Measurements from ENCODE around the gene PPP1R12B.
"Not testable (repeated sequence)": the region's sequence is repeated elsewhere in the genome, so short reads cannot be mapped to it uniquely, and the experiment has no call there.

PPP1R12B gene

DNA sequence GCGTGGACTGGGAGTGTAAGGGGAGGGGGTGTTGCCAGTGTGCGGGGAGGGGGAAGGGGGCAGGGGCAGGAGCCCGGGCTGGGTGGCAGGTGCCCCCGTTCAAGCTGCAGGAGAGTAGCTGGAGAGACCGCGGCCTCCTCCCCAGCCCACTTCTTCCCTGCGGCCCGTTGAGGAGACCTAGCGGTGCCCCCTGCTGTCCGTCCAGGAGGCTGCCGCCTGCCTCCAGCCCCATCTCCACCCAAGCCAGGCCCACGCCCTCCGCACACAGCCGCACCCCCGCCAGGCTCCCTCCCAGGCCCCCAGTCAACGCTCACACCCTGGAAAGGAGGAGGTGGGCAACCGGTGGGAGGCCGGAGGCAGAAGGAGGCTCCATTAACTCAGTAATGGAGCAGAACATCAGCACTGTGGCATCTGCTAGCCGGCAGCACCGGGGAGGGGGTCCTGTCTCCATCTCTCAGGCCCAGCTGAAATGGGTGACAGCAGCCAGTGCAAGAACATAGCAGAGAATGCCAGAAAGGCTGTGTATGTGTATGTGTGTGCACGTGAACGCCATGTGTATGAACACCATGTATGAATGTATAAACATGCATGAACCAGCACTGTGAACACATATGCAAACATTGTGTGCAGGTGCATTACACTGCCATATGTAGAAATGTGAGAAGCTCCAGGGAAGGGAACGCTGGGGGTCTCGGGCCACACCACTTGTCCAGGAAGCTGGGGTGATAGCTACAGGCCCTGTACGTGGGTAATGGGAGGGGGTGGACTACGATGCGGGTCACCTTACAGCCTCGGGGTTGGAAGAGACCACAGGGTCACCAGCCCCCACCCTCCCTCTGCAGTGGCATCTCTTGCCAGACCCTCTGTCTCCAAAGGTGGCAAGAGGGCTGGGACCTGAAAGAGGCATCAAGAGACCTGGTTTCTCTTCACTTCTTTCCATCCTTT is 277.2 kb downstream of the PPP1R12B start:
- peak; percentile 80 for DNase-seq (ENCODE audit: insufficient read length, low spot score)
- FAIRE-seq, result no peak
- no peak for TF ChIP-seq POLR2A (IDR thresholded peaks at IDR 0.05; ENCODE audit: low read depth, low read length)

DNA sequence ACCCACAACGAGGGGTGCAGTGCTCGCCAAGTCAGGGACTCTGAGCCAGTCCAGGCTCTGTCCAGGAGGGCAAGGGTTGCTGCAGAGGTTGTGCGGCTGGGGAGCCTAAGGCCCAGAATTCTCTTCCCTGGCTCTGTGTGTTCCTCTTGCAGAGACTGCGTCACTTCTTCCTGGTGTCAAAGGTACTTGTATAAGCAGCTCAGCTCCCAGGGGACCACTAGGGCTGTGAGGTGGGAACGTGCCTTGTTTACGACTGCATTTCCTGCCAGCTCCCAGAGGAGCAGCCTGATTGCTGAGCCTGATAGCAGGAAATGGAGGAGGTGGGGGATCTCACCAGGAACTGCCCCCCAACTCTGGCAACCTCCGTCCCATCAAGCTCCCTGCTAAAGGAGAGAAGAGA is 278.5 kb downstream of the PPP1R12B start:
- not testable (repeated sequence) for DNase-seq (ENCODE audit: insufficient read length, low spot score); FAIRE-seq

DNA sequence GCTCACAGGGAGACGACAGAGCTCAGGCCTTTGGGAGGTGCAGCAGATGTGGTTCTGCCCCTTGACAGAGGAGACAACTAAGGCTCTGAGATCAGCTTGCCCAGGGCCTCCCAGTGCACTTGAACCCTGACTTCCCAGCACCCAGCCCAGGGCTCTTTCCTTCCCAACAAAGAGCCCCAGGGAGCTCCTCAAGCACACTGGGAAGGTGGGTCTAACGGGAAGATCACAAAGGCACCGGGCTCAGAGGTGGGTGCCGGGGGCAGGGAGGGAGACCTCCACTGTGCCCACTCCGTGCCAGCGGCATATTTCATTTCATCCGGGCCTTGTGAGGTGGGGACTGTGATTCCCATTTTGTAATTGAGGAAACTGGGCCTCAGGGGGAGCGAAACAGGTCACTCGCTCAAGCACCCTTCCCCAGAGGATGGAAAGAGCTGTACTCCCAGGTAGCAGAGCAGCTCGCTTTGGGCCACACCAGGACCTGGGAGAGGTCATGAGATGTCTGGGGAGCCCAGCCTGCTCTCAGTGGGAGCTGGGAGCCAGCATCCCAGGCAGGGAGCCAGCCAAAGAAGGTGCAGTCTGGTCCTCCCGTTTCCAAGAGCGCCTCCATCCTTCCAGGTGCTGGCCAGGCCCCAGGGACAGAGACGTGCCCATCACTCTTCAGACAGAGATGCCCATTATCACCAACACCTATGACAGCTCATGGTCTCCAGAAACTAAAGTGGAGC is 279.5 kb downstream of the PPP1R12B start:
- DNase-seq (ENCODE audit: insufficient read length, low spot score) (no peak), FAIRE-seq (no peak)
- TF ChIP-seq POLR2A (IDR thresholded peaks at IDR 0.05; ENCODE audit: low read depth, low read length), result no peak

DNA sequence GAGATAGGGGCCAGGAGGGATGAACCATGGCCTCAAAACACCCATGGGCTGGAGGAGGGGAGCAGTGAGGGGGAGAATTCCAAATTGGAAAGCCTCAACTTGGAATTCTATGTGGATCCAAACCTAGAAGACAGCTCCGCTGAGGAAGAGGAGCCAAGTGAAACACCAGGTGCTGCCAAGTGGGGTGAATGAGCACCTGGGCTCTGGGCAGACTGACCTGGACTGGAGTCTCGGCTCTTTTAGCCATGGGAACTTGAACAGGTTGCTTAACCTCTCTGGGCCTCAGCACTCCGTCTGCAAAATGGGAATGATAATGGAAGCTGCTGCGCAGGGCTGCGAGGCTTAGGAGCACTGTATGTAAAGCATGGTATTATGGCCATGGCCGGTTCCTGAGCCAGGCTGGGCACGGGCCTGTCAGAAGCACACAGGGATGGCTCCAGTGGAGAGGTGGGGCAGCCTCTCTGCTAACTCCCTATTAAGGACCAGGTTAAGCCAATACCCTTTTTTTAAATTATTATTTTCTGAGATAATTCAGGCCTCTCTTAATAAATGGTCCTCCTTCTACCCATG is 280.2 kb downstream of the PPP1R12B start:
- DNase-seq (ENCODE audit: insufficient read length, low spot score), result no peak
- TF ChIP-seq POLR2A (IDR thresholded peaks at IDR 0.05; ENCODE audit: low read depth, low read length), result no peak
- FAIRE-seq, result no peak

DNA sequence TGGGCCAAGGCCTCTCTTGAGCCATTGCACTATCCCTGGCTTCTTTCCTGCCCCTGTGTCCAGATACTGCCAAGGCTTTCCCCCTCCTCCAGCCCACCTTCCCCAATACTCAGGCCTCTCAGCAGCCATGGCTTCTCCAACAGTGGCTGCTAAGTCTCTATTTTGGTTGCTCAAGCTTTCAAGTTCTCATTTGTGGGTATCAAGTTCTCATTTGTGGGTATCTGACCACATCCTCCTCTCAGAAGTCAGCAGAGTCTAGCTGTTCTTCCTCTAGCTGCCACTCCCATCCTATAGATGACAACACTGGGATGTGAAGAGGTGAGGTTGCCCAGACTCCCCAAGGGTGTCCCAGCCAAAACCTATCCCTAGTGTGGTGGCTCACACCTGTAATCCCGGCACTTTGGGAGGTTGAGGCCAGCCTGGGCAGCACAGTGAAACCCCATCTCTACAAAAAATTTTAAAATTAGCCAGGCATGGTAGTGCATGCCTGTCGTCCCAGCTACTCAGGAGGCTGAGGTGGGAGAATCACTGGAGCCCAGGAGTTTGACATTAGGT is 280.8 kb downstream of the PPP1R12B start:
- FAIRE-seq; DNase-seq (ENCODE audit: insufficient read length, low spot score): not testable (repeated sequence)

DNA sequence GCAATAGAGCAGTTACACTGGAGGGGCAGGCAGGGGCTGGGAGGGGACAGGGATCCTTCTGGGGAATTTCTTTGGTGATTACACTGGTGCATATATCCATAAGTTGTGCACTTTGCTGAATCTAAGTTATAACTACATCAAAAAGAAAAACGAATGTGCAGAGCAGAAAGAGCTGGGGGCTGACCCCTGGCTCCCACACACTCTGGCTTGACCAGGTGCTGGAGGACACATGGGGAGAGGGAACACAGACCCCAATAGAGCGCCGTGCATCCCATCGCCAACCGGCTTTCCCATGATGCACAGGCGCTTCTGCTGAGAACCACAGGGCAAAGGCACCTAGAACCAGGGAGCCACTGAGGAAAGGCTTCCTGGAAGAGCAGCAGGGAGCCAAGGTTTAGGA is 281.6 kb downstream of the PPP1R12B start:
- not testable (repeated sequence) for FAIRE-seq; DNase-seq (ENCODE audit: insufficient read length, low spot score)

DNA sequence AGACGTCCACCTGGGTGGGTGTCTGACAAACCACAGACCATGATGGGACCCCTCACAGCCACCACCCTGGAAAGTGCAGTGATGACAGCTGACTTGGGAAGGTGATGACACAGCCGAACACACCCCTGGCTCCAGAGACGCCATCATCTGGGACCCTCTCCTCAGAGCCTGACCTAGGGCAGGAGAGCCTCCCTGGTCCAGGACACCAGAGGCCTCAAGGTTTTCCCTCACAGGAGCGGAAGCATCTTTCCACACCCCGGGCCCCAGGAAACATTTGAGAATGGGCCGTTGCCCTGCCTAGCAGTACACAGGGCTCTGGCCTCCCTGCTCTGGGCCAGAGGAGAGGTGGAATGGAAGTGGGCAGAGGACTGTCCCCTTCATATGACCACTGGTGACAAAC is 282.0 kb downstream of the PPP1R12B start:
- DNase-seq (ENCODE audit: insufficient read length, low spot score) (no peak), FAIRE-seq (no peak)
- no peak for TF ChIP-seq POLR2A (IDR thresholded peaks at IDR 0.05; ENCODE audit: low read depth, low read length)

DNA sequence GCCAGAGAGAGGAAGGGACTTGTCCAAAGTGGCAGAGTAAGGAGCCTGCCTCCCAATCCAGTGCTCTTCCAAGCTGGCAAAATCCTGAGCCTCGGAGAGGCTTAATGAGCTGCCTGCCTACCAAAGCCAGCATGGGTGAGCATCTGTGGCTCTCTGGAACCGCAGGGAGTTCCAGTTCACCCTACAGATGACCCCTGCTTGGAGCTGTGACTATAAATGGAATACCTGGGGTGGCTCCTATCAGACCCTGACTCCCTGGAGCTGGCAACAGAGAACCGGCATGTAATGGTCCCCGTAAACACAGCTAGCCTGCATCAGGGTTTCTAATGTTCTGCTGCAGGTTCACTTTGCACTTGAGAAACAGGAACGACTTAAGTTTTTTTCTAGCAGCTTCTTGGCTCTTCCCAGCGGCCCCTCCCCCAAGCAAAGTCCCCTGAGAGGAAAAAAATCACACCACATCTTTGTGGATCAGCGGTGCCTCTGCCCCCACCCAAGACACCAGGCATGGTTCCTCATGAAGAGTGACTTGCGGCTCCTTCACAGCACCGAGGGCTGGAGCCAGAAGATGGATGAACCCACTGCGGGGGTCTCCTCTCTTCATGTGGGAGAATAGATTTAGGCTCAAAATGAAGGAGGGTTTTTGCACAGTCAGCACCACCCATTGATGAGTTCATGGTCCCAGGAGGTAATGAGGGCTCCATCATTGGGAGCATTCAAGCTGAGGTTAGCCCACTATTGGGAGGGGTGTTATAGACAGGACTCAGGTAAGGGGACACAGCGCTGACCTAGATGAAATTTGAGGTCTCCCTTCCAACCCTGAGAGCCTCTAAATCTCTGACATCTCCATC is 282.8 kb downstream of the PPP1R12B start:
- DNase-seq (ENCODE audit: insufficient read length, low spot score), result no peak
- TF ChIP-seq POLR2A (IDR thresholded peaks at IDR 0.05; ENCODE audit: low read depth, low read length), result no peak
- no peak for FAIRE-seq

DNA sequence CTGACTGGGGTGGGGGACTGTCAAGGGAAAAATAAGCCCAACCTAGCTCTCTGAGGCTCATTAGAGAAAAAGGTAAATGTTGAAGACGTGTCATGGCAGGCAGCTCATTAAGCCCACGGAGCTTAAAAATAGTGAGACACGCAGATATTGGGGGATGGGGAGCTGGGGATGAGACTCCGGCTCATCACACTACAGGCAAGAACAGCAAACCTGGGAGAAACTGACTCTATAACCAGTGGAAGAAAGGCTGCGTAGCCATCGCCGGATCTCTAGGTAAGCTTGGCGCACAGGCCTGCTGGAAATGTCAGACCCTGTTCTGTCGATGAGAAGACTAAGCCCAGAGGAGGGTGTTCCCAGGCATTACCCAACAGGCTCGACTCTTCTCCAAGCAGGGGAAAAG is 283.7 kb downstream of the PPP1R12B start:
- no peak for TF ChIP-seq POLR2A (IDR thresholded peaks at IDR 0.05; ENCODE audit: low read depth, low read length)
- FAIRE-seq (no peak), DNase-seq (ENCODE audit: insufficient read length, low spot score) (no peak)

DNA sequence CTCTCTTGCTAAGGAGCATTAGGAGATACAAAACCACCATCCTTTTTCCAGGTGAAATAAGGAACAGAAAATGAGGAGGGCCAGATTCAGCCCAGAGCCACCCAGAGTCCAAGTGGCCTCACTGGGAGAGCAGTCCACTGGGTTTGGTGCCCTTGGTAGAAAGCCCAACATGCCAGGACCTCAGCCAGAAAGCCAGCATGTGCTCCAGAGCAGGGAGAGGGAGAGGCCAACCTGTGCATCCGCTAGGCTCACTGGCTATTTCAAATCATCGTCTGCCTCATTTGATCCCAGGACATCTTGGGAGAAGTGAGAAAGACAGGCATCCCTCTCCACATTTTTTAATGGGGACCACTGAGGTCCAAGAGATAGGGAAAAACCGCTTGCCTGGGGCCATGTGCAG is 287.7 kb downstream of the PPP1R12B start:
- DNase-seq (ENCODE audit: insufficient read length, low spot score), result not testable (repeated sequence)

DNA sequence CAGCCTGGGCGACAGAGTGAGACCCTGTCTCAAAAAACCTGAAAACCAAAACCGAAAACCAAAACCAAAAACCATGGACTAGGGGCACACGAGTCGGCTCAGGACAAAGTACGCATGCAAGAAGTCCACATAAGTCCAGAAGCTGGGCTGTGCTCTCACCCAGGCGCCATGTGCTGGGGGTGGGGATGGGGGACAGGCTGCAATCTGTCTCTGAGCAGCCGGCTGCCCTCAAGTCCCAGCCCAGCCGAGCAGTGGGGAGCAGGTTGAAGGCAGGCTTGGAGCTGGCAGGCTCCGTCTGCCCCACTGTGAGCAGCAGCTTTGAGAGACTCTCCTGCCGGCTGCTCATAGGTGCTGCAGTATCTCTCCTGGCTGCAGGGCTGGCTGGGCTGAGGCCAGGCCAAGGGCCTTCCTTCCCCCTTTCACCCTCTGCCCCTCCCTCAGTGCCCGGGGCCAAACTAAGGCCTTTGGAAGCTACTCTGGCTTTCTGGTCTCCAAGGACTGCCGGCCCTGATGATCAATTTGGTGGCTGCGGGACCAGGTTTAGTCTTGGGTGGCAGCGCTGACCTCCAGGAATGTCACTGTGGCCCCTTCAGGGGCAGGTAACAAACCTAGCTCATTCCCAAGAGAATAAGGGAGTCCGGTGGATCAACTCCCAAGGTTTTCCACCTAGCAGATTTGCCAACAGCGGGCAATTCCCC is 289.0 kb downstream of the PPP1R12B start:
- not testable (repeated sequence) for DNase-seq (ENCODE audit: insufficient read length, low spot score); FAIRE-seq

More for the DNA sequence above, 287.7 kb downstream of the PPP1R12B start:
- not testable (repeated sequence) for FAIRE-seq

DNA sequence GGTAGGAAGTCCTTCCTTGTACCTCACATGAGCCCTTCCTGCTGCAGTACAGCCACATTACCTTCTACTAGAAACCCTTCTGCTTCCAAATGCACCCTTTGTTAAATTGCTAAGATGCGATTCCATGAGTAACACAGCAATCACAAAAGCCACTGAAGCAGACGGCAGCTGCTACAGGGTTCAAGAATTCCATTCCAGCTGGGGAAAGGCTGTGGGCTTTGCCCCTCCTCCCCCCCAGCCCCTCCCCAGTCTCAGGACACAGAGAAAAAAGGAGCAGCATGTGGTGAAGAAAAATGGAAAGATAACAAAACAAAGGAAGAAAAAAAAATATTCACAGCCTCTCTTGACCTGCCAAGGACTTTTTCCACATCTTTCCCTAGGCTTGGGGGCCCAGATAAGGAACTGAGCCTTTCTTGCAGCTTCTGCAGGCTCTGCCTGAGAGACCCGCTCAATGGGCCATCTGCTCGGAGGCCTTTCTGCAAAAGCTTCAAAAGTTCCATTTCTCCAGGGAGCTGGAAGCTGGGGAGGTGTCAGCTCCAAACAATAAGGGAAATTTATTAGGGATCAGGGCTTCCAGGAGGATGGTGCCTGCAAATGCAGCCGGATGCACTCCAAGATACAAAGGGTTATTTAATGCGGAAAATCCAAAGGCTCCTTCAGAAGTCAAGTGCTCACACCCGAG is 289.7 kb downstream of the PPP1R12B start:
- no peak for FAIRE-seq
- DNase-seq (ENCODE audit: insufficient read length, low spot score), result no peak
- no peak for TF ChIP-seq POLR2A (IDR thresholded peaks at IDR 0.05; ENCODE audit: low read depth, low read length)

DNA sequence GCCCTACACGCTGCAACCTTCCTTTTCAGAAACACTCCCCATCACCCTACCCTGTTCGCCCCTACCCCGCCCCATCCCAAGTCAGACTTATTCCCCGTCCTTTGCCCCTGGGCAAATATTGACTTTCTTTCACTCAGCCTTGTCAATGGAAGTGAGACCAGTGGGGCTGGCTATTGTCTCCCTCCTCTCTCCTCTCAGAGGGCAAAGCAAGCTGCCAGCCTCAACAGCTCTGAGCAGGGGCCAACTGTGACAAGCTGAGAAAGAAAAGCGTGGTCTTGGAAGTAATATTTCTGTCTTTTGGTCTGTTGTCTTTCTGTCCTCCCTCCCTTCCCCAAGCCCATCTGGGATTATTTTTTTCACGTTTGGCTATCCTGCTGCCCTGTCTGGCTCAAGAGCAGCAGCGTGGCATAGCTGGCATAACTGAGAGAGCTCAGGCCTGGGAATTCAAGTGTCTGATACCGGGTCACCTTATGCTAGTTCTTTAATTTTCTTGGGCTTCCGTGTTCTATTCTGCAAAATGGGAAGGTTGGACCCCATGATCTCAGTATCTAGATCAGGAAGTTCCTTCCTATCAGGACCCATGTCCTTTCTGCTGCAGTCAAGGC is 290.3 kb downstream of the PPP1R12B start:
- not testable (repeated sequence) for DNase-seq (ENCODE audit: insufficient read length, low spot score); FAIRE-seq
